Measurements from ENCODE around the gene FBXO40.

FBXO40 gene

DNA sequence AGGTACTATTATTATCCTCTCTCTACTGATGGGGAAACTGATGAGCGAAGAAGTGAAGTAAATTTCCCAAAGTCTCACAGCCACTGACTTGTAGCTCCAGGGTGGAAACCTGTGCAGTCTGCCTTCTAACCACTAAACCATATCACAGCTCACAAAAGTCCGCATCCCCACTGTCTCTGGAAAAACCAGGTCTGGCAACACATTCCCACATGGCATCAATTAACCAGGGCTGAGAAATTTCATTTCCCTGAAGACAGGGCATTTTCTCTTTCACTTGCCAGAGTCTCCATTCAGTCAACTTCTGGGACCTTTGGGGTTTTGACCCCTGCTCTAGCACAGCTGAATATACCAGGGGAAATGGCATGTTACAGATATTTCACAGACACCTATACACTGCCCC, 26.5 kb downstream of the FBXO40 start:
- no peak for DNase-seq

DNA sequence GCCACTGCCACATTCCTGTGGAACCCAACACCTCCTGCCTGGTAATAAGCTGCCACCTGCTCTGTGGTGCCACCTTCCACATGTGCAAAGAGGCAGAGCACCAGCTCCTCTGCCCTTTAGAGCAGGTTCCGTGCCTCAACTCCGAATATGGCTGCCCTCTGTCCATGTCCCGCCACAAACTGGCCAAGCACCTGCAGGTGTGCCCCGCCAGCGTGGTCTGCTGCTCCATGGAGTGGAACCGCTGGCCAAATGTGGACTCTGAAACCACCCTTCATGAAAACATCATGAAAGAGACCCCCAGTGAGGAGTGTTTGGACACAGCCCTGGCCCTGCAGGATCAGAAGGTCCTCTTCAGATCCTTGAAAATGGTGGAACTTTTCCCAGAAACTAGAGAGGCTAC, 28.3 kb downstream of the FBXO40 start:
- DNase-seq = no peak

DNA sequence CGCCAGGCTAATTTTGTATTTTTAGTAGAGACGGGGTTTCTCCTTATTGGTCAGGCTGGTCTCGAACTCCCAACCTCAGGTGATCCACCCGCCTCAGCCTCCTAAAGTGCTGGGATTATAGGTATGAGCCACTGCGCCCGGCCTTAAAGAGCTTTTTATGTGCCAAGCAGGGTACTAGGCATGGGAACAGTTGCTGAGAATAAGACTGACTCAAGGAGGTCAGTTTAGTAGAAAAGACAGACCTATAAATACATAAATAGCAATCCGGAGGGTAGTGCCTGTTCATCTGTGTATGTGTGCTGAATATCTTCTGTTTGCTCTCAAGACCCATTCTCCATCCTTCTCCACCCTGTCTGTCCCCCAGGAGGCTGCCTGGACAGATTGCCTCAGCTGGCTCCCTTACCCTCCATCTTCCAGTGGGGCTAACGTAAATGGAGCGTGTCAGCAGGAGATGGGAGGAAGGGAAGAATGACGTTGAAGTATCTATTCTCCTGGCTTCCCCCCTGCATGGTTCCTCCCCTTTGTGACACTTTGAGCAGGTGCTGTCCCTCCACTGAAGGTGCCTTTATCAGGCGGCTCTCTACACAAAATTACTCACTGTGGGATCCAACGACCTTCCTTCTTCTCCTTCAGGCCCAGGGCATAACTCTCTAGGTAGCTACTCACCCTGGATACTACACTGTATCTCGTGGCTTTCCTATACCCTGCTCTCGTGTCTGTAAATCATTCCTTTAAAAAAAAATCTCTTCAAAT, 31.1 kb downstream of the FBXO40 start:
- no peak for DNase-seq

DNA sequence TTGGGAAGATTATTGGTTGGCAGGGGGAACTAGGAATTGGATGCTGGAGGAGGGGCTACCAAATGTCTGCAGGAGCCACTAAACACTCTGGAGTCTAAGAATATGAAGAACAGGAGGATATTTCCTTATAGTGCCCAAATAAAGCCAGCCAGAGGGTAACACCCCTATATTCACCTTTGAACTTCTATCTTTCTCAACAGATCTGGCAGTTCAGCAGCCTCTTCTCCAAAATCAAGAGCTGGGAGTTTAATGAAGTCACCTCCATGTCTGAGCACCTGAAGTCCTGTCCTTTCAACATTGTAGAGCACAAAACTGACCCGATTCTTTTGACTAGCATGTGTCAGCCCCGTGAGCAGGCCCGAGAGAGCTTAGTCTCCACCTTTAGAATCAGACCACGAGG, 33.3 kb downstream of the FBXO40 start:
- no peak for DNase-seq

DNA sequence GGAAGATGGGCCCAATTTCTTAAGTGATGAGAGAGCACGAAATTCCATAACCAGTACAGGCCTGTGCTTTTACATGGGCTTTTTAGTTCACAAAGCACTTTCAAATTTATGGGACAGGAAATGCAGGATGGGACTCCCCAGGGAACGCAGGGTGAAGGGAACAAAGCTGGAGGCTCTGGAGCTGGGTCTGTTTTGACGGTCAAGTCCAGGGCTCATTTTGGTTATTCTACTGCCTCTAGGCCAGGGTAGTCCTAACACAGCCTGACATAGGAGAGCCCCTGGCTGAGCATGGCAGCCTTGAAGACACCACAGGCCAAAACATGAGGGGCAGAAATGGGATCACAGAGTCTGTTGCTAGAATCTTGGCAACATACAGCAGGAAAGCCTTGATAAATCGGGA, 34.0 kb downstream of the FBXO40 start:
- DNase-seq = no peak

DNA sequence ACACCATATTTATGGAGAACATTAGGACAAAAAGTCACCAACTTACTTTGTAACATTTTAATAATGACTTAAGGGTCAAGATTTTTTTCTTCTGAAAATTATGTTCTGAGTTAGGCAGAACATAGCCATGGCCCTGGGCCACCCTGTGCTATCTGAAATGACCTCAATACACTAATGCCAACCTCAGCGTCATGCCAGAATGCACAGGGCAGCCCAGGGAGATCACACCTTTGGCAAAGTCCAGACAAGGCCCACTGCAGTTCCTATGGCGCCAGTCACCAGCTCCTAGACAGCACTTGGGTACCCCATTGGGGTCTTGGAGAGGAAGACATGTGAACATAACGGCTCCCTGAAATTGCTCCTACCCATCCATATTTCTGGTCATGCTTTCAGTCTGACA, 34.4 kb downstream of the FBXO40 start:
- DNase-seq = no peak

DNA sequence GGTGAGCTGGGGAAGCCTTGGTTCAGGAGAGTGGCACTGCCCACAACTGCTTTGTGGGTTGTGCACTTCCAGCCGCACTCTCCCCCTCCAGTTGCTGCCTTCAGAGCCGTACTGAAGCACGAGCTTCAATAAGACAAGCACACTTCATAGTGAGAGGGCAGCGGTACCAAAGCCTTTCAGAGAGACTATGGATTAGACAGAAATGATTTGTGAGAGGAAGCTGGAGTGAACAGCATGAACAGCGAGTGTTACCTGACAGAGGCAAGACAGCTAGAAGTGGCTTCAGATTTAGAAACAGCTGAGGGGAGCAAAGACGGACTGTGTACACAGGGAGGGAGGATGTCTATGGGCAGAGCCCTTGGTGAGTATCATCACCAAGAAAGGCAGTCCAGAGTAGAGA, 36.4 kb downstream of the FBXO40 start:
- DNase-seq = no peak

DNA sequence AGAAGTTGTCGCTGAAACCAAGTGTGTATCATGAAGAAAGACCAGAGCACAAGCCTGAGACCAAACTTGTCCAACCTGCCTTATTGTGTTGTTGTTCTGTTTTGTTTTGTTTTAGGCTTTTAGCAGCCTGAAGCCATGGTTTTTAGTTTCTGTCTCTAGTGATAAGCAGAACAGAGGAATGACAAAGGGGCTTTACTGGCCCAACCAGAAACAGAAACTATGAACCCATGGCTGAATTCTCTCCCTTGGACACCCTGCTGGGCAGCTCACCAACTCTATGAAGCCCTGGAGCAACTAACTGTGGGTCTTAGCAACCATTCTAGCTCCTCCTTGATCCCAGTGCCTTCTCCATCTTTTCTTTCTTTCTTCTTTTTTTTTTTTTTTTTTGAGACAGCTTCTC, 37.2 kb downstream of the FBXO40 start:
- DNase-seq = no peak

DNA sequence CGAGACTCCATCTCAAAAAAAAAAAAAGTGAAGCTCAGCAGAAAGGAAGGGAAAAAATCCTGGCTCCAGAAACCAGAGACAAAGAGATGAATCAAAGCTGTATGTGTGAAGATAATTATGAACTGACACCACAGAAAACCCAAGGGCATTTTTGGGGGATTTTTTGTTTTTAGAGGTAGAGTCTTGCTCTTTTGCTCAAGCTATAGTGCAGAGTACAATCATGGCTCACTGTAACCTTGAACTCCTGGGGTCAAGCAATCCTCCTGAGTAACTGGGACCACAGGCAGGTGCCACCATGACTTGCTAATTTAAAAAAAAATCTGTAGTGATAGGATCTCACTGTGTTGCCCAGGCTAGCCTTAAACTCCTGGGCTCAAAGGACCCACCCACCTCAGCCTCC, 44.7 kb downstream of the FBXO40 start:
- DNase-seq = no peak

DNA sequence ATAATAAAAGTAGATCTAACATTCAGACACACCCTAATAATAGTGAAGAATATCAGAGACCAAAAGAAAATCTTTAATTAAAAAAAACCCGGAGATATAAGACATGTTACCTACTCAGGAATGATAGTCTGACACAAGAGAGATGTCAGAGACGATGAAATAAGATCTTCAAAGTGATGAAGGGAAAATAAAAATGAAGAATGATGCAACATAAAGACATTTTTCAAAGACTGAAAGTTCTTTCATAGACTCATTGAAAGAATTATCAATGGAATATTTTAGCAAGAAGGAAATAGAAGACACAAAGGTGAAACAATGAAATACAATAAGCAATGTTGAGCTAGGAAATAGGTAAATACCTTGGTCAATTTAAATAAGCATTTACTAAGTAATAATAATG, 47.9 kb downstream of the FBXO40 start:
- DNase-seq = no peak

DNA sequence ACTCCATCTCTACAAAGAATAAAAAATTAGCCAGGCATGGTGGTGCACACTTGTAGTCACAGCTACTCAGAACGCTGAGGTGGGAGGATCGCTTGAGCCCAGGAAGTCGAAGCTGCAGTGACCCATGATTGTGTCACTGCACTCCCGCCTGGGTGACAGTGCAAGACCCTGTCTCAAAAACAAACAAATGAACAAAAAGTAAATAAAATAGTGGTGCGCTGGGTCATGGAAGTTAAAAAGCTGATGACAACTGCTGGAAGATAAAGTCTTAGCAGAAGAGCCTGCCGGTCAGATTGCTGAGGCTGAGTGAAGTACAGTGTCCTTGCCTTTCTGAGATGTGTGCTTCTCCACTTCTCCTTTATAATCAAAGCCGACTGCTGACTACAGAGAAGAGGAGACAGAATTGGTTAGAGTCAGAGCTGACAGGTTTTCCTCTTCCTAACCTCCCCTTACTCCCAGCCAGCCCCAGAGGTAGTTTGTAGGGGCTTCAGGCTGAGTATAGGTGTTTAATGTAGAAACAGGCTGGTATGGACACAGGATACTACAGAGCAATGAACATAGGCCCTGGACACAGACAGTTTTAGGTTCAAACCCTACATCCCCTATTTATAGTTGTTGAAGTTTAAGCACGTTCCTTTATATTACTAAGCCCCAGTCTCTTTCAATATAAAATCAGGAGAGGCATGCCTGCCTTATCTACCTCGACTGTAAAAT, 49.6 kb downstream of the FBXO40 start:
- DNase-seq = no peak

DNA sequence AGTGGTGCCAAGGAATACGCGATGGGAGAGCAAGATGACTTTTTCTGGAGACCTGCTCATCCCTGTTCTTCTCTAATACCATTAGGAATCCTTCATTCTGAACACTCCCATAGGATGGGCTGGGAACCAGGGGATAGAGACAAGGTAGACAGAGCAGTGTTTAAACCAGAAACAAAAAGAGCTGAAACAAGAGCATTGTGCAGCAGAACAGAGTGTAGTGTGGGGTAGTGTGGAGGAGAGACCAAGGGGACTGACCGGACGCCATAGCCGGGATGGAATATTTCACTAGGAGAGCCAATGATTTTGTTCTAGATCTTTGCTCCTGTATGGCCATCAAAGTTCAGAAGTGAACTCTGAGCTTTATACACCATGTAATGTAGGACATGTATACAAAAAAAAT, 51.9 kb downstream of the FBXO40 start:
- DNase-seq = no peak

DNA sequence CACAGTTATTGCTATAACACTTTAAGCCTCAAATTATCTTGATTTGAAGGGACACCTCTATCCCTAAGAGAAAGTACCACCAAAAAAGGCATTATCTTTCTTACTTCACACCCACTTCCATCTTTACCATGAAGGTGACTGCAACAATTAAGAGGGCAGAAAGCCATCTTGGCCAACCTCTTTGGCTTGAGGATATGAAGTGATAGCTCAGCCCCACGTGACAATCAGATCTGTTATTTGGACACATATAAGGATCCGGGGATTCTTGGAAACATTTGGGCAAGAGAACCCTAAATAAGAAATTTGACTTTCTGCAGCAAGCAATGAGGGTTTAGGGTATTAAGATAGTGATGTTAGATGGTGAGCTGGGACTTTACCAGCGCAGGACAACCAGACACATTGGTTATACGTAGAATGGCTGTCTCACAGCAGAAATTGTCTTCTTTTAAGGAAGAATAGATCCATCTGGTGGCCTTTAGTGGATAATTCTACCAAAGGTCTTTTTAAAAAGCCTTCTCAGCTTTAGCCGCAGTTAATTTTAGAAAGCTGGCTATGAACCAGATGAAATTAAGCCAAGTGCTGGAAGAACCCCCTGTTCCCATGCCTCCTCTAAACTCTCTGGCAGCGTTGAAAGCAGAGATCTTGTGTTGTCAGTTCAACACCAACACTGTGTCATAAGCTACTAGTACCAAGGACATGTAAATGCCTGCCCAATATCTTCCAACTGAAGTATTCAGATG, 55.2 kb downstream of the FBXO40 start:
- DNase-seq = peak in 1 of 14 donors; percentile 19

DNA sequence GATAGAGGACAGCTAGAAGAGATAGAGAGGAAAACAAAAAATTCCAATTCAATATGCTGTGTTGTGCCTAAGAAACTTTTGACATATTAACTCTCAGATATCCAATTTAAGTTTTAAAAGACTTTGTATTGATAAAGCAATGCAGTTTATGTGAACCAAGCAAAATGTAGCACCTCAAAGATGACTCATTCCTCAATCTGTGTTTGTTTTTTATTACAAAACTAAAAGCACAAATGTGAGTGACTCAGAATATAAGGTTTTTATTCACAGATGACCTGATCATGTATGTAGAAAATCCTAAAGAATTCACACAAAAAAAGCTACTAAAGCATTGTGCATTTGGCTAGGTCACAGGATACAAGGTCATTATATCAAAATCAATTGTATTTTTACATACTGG, 56.5 kb downstream of the FBXO40 start:
- no peak for DNase-seq

DNA sequence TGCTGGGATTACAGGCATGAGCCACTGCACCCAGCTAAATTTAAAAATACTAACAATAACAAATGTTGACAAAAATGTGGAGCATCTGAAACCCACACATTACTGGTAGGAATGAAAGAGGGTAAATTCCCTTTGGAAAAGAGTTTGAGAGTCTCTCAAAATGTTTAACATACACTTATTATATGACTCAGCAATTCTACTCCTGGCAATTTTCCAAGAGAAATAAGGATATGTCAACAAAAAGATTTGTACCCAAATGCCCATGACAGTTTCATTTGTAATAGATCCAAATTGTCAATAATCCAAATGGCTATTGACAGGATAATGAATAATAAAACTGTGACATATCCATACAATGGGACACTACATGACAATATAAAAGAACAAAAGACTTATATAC, 58.5 kb downstream of the FBXO40 start:
- no peak for DNase-seq

DNA sequence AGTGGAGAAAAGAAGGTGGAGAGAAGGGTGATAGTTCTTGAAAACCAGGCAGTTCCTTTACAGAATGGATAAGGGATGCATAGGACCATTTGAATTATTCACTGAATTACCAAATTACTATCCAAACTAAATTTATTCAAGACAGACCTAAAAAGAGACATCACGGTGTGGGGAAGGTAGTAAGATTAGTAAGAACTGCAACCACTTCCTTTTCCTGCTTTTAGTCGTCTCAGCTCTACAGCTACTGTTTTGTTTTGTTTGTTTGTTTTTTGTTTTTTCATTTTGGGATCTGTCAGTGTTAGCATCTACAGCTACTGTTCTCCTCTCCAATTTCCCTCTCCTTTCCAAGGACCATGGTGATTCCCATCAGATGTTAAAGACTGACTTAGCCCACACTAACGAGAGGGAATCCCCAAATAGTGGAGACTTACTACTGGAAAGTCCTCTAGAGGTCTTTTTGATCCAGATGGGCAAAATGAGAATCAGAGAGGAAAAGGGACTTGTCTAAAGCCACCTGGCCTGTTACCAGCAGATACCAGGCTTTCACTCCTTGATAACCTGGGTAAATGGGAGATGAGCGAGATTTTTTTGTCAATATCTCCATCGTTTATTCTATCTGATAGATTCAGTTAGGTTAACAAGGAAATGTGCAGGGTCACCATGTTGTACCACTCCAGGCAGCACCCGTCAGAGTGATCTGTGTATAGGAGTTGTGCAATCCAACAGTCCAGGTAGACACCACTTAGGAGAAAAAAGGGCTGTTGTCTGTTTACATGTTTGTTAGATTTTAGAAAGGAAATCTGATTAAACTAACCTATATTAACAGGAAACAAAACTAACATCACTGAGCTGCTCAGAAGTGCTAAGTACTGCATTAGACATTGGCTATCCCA, 61.6 kb downstream of the FBXO40 start:
- DNase-seq = no peak

DNA sequence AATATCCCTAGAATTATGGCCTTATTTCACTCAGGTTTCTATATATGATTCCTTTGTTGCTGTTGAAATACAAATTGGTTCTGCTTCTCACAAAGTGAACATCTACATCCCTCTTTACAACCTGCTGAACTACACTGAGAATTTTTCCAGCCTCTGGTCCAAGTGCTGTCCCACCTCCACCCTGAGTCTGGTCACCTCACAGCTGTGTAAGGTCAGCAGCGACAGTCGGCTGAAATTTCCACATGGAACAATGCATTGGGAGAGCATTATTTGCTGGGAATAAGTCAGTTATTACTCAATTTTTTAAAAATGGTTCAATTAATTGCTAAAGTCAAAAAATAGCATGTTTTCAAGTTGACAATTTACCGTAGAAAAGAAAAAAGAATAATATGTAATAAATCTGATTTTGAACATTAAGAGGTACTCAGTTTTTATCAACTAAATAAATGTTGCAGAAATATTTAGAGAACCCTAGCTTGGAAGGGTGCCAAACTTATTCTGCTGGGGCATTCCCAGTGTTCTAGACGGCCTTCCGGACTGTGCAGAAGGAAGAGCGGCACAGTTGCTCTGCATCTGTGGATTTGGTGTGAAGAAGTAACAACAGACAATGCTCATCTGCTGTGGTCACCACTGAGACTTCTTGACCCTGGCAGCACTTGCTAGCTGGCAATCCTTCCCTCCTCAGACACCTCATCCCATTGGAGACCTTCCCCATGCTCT, 65.7 kb downstream of the FBXO40 start:
- no peak for DNase-seq

DNA sequence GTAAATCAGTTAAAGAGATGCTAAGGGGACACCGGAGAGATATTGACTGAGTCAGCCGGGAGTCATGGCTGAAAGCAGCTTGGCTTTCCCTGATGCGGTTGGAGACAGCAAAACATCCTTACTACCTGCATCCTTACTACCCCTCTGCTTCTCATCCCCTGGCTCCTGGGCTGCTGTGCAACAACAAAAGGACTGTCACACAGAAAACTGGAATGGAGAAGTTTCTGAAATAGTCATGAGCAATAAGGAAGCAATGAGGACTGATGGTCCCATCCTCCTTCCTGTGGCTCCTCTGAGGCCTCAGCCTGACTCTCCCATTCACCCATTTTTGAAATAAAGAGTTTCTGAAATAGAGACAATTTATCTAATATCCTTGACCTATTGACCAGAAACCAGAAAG, 66.4 kb downstream of the FBXO40 start:
- no peak for DNase-seq

DNA sequence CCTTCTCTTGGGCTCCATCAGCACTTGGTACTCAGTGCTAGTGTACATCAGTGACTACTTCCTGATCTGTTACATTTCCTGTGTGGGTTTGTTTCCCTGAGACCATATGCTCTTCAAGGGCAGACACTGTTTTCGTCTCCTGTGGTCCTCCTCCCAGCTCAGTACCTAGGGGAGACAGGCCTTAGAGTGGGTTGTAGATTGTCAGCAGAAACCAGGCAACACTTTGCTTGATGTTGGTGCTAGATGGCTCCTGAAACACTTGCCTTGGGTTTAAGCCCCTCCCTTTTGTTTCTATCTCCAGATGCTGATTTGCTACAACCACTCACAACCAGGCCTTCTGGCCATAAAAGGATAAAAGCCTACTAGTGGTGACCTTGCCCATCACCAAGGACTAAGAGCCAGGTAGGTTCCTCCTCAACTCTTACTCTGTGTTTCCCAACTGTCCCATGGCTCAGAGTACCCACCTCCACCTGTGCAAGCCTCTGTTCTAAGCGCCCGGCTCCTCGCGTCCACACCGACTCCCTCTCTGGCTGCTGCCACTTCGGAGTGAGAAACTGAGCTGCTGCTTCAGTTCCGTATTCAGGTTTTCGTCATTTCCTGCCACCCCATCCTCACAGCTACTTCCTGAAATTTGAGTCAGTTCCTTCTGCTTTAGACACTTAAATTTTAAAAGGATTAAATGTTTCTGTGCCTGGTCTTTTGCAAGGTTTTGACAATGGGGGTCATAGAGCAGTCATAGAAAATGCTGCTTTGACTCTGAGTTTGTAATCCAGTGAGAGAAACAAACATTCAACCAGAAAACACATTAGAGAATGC, 67.4 kb downstream of the FBXO40 start, which contains the start of gene HCLS1:
Gene HCLS1, minus strand, starts transcription at position 548 of the 816 bp plus-strand sequence. CDS start 2,556 bp downstream, outside the sequence.
- peak in 7 of 14 donors; percentile 24 to 47 (median 40) for DNase-seq

DNA sequence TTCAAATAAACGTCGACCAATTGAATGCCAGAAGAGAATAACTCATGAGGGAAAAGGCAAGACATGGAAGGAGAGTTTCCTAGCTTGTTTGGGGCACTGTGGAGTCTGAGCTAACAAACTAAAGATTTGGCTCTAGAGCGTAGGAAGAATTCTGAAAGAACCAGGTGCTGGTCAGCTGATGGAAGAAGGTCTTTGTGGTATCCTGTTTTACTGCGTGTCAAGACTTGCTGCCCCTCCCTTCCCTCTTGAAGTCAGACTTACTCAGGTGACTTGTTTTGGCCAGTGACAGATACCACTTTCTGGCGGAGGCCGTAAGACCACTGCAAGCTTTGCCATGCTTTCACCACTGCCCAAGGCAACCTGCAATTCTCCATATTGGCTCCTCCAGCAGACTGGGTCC, 68.2 kb downstream of the FBXO40 start:
- DNase-seq = no peak

DNA sequence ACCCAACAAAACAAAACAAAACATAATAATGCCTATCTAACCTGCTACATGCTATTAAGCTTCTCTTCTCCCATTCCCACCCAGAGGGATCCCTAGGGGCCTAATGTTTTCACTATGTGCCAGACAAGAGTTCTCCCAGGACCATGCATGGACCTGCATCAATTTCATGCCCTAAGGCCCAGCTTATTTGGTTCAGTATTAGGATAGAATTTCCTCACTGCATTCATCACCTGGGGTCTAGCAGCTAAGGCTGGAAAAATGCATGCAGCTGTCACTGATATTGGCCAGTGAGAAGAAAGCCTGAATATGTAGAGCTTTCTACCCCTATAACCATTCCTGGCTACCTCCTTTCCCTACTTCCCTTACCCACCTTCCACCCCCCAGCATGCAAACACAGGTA, 69.6 kb downstream of the FBXO40 start:
- DNase-seq = no peak
